ENCODE data around the gene ZNF649.
A peak's percentile ranks its signal among the peaks of the same experiment; 100 is the strongest.

Gene ZNF649

DNA sequence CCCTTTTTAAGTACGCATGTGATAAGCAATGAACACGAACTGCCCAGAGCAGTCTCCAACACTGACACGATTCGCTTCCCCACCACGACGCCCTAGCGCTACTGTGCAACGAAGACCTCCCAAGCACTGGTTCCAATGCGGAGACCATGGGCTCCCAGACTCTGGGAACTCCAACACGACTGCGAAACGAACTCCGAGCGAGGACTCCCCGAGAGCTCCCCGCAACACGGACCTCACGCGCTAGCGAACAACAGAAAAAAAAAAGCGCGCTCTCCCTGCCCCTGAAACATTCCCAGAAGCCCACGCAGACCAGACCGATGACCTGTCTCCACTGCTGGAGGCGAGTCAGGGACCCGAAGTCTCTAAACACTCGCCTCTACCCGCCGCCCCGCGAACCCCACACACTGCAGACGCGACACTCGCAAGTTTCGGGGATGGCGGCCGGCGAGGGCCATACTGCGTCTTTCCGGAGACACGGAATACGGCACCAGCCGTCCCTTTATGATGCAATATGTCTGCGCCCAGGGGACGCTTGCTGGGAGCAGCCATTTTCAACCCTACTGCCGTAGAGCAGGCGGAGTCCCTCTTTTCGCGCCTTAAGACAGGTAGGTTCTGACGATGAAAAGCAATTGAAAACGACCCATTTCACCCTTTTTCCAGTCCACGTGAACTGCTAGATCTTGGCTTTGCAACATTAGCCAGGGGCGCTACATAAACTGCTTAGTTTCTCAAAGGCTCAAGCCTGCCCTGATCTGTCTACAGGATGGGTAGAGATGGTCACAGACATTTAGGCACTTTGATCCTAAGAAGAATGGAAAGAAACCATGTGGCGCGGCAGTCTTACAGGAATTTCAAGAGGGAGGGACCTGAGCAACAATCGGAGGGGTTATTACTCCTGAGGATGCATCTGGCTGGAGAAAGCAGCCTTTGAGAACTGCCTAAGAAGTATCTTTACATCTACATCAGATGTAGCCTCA is 17.0 kb downstream of the ZNF649 start, which contains the start of gene ZNF577:
Gene ZNF577, minus strand, starts transcription at position 430 of the 977 bp plus-strand sequence. CDS start 7,569 bp downstream, outside the sequence.
- peak; percentile 93 for DNase-seq (ENCODE audit: low spot score)

DNA sequence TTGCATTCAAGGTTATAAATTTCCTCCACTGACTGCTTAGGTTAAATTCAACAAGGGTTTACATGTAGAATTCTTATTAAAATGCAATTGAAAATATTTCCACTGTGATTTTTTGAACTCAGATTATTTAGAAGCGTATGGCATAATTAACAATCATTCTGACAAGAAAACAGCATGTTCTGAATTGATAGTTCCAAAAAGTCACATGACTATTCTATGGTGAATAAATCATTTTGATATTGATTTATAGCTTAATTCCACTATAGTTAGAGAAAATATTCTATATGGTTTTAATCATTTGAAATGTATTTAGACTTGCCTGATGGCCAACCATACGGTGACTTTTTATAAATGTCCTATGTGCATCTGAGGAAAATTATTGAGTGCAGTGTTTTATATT is 20.1 kb downstream of the ZNF649 start:
- no peak for DNase-seq (ENCODE audit: low spot score)

DNA sequence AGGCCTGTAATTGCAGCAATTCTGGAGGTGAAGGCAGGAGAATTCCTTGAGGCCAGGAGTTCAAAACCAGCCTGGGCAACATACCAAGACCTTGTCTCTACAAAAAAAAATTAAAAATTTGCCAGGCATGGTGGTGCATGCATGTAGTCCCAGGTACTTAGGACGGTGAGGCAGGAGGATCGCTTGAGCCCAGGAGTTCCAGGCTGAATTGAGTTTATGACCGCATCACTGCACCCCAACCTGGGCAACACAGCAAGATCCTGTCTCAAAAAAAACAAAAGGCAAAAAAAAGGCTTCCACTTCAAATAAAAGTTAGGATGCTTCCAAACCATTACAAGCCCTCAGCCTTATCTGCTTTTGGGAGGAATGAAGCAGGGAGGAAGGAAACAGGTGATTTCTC is 22.3 kb downstream of the ZNF649 start:
- no peak for DNase-seq (ENCODE audit: low spot score)

DNA sequence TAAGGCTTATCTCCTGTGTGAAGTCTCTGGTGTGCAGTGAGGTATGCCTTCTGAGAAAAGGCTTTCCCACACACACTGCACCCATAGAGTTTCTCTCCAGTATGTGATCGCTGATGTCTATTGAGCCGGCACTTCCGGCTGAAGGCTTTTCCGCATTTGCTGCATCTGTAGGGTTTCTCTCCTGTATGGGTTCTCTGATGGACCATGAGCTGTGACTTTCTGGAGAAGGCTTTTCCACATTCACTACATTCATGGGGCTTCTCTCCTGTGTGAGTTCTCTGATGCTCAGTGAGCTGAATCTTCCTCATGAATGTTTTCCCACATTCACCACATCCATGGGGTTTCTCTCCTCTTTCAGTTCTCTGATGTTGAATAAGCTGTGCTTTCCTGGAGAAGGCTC is 31.7 kb downstream of the ZNF649 start:
- no peak for DNase-seq (ENCODE audit: low spot score)

DNA sequence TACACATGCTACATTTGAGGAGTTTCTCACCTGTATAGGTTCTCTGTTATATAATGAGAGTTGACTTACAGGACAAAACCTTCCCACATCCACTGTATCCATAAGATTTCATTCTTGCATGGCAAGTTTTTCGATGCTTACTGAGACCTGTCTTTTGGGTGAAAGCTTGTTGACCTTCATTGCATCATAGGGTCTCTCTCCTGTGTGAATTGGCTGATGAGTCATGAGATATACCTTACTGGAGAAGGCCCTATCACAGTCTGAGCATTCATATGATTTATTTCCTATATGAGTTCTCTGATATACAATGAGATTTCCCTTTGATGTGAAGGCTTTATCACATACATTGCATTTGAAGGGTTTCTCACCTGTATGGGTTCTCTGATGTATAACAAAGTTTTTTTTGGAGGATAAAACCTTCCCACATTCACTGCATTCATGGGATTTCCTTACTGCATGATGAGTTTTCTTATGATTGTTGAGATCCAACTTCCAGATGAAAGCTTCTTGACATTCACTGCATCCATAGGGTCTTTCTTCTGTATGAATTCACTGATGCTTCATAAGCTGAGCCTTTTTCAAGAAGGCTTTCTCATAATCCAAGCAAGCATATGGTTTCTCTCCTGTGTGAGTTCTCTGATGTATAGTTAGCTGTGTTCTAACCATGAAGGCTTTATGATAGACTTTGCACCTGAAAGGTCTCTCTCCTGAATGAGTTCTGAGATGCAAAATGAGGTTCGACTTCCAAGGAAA is 42.8 kb downstream of the ZNF649 start:
- no peak for DNase-seq (ENCODE audit: low spot score)

All from Ammon's horn (tissue), 1 donor.